ENCODE results near the gene RSPRY1. TPM values are rescaled to one million over a fixed set of nuclear protein-coding genes. Genes with fewer than 3 reads are reported as not detected.

Gene RSPRY1
- total RNA-seq, 1 donor from 2014 or later, result 38.3 TPM

DNA sequence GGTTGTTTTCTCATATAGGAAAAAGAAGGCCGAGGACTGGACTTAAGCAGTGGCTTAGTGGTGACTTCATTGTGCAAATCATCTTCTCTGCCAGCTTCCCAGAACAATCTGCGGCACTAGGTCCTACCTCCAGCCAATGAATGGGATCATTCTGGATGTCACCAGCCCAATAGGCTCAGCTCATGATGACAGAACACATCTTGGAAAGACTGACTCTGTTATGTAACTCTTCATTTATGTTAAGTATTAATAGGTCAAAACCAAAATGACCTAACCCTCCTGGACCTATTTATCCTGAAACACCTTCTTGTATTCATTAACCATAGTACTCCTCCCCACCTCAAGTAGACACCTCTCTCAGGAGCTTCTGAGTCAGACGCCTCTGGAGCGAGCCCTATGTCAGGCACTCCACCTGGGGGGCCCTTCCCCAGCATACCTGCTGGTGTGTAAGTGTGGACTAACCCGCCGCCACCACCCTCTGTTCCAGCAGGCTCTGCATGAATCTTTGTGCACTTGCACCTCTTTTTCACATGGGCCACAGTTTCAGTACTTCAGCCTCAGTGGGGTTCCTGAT lies 66.1 kb downstream of the RSPRY1 start:
- intact Hi-C loops (cut with micrococcal nuclease), result no loop called here

DNA sequence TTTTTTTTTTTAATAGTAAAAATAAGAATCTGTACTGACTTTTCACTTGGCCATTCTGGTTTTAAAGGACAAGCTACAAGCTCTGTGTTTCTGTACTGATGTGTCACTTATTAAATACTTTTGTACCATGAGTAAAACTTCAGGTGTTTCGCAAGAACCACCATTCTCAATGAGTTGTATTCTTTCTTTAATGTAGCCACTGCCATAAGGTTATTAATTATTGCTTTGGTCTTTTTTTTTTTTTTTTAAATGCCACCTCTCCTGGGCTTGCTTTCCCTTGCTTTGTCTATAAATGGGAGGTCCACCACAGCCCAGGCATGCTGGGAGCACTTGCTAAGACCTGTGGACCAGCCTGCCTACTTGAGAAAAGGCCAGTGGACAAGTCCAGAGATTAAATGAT lies 67.3 kb downstream of the RSPRY1 start:
- intact Hi-C loops (cut with micrococcal nuclease), result no loop called here

DNA sequence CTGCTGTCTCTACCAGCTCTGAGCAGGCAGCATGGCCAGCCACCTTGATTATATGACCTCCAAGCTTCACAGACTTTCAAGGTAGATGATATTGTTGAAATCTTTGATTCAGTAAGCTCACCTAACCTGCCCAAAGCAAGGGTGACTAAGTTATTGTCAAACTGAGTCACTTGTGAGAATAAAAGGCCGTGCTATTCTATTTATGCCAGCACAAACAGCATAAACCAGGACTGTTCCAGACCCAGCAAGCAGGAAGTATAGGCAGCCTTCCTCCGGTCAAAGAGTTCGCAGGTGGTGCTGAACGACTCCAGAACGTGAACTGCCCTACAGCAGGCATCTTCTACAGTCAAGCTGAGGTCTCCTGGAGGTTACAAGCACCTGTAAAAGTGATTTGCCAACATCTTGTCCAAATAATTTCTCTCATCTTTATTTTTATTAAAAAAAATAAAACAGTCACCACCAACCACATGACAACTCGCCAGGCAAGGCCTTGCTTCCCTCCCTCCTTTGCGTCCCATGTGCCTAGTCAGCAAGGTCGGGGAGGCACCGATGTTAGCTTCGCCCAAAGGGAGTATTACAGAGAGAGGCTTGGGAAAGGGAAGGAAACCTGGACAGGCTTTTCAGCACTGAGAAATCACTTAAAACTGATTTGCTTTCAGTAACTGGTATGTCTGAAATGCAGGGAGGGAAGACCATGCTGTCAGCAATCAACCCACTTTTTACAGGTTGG lies 69.7 kb downstream of the RSPRY1 start:
- intact Hi-C loops (cut with micrococcal nuclease), result no loop called here

DNA sequence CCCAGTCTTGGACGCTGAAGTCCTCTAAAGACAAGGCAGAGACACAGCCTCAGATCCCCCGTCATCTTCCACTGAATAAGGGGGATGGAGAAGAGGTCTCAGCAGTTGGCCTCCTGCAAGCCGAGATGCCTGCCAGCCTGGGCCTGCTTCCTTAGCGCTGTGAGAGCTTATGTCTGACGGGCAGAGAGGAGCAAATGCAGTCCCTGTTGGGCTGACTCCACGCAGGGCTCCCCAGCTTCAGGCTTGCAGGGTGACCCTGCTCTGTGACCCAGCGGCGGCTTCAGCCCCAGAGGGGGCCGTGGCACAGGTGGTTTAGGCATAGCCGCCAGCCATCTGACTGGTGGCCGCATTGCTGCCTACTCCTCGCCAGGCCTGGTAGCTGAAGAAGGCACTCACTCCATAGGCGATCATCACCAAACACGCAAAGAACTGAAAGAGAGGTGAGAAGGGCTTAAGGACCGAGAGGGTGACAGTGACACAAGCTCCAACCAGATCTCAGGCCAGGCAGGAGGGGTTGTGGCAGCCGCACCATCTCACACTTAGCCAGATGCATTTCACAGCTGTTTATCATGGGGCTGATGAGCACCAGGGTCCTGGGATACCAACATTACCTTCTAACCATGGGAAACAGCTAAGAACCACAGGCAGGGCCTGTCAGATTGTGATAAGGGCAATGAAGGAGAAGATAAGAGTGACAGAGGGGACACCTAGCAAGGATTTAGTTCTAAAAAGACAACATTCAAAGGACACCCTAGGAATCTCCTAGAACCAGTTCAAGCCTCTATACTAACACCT lies 70.7 kb downstream of the RSPRY1 start:
- intact Hi-C loops (cut with micrococcal nuclease), result no loop called here

DNA sequence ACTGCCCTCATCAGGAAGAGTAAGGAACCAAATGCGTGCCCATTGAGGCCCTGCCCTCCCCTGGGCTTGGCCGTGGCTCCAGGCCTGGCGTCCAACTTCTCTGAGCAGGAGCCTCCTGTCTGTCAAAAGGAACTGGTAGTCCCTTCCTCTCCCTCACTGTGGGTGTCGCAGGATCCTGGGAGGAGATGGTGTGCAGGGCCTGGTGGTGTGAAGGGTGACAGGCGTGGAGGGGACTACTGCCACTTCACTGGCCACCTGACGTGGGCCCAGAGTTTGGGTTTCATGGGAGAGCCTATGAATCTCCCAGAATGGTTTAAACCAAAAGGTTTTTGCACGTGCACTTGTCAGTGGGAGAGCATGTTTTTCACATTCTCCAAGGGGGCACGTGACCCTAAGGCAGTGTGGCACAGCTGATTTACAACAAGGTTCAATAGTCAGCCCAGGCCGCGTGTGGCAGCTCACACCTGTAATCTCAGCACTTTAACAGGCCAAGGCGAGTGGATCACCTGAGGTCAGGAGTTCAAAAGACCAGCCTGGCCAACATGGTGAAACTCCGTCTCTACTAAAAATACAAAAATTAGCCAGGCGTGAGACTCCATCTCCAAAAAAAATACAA lies 71.4 kb downstream of the RSPRY1 start:
- intact Hi-C loops (cut with micrococcal nuclease), result no loop called here

DNA sequence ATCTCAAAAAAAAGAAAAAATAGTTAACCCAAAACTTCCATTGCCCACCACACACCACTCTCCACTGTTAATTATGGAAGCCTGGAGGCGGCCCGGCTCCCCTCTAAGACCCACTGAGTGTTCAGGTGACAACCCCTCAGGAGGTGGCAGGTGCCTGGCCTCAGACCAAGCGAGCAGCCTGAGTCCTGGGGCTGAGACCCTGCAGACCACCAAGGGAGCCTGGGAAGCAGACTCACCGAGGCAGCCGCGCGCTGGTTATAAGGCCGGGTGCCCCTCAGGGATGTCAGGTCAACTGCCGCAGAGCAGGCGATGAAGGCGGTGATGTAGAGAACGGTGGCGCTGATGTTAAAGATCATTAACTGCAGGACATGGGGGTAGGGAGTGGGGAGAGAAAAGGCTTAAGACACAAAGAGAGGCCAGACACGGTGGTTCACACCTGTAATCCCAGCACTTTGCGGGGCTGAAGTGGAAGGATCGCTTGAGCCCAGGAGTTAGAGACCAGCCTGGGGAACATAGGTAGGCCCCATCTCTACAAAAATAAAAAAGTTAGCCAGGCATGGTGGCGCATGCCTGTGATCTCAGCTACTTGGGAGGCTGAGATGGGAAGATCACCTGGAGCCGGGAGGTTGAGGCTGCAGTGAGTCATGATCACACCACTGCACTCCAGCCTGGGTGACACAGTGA lies 72.2 kb downstream of the RSPRY1 start:
- intact Hi-C loops (cut with micrococcal nuclease), result no loop called here

DNA sequence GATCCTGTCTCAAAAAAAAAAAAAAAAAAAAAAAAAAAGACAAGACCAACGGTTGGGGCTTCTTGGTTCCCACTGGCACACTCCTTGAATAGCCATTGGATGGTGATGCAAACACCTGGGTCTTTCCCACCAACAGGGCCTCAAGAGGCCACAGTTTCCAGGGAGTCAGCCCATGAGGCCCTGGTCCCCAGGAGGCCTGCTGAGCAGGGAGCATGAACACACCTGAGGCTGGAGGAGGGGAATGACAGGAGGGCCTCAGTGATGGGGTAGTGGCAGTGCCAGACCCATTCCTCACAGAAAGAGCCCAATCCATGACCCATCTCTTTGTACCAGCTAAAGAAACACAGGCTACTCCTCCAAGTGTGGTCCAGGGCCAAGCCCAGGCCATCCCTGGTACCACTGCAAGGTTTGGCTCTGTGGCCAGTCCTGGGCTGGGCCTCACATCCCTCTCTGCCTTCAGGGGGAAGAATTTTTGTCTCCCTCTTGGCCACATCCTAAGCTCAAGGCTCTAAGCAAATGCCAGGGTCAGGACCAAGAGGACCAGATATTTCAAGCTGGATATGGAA lies 72.9 kb downstream of the RSPRY1 start:
- intact Hi-C loops (cut with micrococcal nuclease), result no loop called here

DNA sequence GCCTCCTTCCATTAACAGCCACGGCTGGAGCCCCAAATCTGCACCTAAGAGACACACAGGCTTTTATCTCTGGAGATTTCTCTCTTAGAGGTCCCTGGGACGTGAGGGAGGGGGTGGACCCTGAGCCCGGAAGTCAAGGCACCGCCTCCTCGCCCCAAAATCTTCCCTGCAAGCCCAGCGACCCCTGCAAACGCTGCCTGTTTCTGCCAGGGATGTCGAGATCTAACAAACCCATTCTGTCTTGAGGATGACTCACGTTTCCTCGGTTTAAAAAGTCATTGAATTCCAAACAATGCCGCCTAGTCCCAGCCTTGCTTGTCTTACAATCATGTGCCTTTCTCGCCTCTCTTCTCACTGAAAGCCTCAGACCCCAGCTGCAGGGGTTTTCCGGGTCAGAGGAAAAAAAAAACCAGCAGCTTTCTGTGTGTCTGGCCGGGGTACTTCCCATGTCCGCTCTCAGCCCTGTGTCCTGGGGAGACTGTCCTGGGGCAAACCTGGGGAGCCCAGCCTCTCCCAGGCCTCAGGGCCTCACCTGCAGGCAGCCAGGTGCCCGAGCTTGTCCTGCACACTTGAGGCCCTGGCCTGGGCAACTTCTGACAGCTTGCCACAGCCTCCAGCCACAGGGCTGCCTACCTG lies 74.3 kb downstream of the RSPRY1 start:
- intact Hi-C loops (cut with micrococcal nuclease), result no loop called here

DNA sequence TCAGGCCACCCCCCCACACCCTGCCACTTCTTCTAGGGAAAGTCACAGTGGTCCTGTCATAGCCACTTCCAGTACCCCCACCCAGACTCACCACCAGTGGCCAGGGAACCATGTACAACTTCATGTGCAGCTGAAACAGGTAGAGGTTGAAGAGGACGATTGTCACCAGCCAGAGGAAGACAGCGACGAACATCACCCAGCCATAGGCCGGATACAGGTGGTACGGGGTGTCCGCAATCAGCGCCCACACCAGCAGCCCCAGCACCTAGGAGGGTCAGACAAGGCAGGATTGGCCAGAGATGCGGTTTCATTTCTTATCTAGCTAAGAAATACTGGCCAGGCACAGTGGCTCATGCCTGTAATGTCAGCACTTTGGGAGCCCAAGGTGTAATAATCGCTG lies 75.7 kb downstream of the RSPRY1 start:
- intact Hi-C loops (cut with micrococcal nuclease), result no loop called here

DNA sequence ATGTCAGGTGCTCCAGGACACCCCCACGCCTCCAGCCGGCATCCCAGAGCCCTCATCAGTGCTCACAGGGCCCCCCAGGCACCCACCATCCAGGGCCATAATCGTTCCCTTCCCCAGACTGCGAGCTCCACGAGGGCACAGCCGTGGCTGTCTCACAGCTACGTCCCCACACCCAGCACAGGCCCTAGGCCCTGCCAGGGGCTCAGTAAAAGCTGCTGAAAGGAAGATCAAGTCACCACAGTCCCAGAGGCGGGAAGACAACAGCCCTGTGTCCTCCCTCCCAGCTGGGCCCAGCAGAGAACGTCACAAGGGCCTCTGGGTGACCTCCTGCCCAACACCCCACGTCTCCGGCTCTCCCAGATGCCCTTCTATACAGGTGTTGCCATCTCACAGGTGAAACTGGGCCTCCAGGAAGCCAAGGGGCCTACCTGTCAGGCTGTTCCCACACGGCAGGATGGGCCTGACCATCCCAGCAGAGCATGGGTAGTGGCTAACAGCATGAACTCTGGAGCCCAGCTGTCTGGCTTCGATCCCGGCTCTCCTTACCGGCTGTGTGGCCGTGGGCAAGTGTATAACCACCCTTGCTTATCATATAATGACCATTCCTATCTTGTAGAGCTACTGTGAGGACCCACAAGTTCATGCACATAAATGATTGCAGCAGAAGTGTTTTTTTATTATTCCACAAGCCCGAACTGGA lies 76.9 kb downstream of the RSPRY1 start:
- intact Hi-C loops (cut with micrococcal nuclease), result no loop called here

DNA sequence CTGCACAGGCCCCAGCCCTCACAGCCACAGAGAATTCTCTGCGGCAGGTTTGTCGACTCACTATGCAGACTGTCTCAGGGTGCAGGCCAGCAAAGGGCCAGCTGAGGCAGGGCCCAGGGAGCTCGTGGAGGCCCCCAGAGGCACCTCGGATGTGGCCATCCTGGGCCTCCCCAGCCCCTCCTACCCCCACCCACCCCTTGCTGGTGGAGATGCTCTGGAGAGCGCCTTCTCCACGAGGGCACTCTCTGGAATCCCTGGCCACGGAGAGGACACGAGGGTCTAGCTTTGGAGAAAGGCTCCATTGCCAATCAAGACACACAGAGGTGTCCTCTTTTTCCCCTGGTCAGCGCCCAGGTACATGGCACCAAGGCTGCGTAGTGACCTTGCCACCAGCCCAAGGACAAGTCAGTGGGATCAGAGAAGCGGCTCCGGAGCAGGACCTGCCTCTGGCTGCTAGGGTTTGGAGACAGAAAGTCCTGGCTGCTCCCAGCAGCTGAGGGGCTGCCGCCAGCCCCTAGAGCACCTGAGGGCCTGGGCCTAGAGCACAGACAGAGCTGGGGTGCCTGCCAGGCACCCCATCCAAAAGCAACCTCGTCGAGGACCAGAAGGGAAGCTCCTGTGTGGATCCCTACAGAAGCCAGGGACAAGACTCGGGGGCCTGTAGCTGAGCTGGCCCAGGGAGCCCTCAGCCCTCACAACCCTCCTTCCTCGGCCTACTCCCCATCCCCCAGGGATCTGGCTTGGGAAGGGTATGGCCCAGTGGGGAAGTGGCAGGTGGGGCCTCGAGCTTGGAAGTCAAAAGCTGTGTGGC lies 77.6 kb downstream of the RSPRY1 start:
- intact Hi-C loops (cut with micrococcal nuclease), result no loop called here

DNA sequence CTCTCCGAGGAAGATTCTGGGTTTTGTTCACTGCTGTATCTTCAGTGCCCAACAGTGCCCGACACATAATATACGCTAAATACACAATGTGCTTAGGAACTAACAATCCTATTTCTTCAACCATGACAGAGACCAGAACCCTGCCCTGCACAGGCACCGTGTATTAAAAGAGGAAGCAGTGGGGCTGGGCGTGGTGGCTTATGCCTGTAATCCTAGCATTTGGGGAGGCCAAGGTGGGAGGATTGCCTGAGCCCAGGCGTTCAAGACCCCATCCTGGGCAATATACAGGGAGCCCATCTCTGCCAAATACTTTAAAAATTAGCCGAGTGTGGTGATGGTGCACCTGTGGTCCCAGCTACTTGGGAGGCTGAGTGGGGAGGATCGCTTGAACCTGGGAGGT lies 78.3 kb downstream of the RSPRY1 start:
- intact Hi-C loops (cut with micrococcal nuclease), result no loop called here

DNA sequence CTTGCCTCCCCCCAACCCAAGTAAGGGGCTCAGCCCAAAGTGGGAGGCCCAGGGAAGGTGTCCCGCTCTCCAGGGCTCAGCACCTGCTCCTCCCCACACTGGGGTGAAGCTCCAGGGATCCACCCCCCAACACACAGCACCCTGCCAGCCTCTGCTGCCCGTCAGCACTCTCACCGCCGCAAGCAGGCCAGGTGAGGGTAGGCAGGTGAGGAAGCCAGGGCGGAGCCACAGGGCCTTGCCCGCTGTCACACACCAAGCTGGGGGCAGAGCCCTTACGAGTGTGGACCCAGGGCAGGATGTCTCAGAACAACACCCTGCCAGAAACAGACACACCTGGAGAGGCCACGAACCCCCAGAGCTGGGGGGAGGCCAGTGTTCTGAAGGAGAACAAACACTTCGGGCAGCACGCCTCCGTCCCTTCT lies 78.8 kb downstream of the RSPRY1 start:
- intact Hi-C loops (cut with micrococcal nuclease), result no loop called here

DNA sequence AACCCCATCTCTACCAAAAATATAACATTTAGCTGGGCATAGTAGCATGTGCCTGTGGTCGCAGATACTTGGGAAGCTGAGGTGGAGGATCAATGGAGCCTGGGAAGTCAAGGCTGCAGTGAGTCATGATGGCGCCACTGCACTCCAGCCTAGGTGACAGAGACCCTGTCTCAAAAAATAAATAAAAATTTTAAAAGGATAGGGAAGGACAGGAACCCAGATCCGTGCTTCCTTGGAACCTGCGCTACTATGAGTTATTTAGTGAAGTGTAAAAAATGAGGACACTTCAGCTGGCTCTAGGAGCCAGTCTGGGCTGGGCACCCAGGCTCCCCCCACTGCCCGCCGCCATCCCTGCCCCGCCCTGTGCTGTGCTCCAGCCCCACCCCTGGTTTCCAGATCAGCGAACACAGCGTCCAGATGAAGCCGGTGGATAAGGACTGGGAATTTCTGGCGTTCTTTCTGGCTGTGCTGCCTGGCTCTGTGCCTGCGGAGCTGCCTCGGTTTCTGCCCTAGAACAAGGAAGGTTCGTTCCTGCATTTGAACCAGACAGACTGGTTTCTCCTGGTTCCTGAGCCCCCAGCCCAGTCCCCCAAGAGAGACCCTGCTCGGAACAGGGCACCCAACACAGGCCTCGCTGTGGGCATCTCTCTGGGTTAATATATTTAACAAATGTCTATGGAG lies 79.9 kb downstream of the RSPRY1 start:
- intact Hi-C loops (cut with micrococcal nuclease), result loop anchor here (2.0 kb wide), 2 partner anchors 19 to 35 kb away; partner anchors contain the start of gene PLLP

DNA sequence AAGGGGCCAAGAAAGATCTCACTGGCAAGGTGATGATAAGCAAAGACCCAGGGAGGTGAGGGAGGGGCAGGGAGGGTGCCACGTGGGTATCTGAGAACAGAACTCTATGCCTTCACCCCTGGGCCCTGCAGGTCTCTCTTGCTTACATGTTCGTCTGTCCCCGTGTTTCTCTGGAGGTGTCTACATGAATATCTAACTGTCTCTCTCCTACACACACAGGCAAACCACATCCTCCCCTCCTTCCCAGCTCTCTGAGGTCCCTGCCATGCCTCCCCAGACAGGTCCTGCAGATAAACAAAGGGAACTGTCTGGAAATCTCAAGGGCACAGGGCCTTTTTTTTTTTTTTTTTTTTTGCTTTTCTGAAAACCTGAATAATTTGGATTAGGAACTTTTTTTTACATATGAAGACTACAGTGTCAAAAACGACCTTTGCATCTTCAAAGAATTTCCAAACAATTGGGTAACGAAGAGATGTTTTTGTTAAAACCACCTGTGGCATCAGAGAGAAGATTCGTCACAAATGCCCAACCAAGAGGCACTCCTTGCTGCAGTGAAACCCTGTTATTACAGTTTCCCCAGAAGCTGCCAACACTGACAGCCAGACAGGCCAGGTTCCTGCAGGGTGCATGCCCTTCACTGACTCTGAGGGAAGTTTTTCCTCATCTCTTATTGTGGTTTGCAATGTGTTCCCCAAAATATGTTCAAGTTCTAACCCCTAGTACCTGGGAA lies 80.6 kb downstream of the RSPRY1 start:
- intact Hi-C loops (cut with micrococcal nuclease), result loop anchor here (2.0 kb wide), 2 partner anchors 18 to 34 kb away; partner anchors contain the start of gene PLLP

DNA sequence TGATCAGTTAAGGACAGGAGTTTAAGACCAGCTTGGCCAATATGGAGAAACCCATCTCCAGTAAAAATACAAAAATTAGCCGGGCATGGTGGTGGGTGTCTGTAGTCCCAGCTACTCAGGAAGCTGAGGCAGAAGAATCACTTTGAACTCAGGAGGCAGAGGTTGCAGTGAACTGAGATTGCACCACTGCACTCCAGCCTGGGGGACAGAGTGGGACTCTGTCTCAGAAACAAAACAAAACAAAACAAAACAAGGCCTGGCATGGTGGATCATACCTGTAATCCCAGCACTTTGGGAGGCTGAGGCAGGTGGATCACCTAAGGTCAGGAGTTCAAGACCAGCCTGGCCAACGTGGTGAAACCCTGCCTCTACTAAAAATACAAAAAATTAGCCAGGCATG lies 81.2 kb downstream of the RSPRY1 start:
- intact Hi-C loops (cut with micrococcal nuclease), result loop anchor here (2.0 kb wide), 2 partner anchors 17 to 33 kb away; partner anchors contain the start of gene PLLP
